Measurements from ENCODE around the gene NR1D1.

NR1D1 gene

DNA sequence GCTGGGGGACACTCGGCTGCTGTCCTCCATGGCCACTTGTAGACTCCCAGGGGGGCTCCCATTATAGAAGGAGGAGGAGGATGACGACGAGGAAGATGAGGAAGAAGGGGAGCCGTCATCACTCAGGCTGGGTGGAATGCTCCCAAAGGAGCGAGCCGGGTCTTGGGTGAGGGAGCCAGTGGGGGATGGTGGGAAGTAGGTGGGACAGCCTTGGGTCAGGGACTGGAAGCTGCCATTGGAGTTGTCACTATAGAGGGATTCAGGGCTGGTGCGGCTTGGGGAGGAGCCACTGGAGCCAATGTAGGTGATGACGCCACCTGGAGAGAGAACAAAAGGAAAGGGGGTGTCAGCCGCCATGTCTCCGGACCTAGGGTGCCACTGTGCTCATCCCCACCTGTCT, 3.3 kb downstream of the NR1D1 start:
- DNase-seq (ENCODE audit: low spot score) = no peak

DNA sequence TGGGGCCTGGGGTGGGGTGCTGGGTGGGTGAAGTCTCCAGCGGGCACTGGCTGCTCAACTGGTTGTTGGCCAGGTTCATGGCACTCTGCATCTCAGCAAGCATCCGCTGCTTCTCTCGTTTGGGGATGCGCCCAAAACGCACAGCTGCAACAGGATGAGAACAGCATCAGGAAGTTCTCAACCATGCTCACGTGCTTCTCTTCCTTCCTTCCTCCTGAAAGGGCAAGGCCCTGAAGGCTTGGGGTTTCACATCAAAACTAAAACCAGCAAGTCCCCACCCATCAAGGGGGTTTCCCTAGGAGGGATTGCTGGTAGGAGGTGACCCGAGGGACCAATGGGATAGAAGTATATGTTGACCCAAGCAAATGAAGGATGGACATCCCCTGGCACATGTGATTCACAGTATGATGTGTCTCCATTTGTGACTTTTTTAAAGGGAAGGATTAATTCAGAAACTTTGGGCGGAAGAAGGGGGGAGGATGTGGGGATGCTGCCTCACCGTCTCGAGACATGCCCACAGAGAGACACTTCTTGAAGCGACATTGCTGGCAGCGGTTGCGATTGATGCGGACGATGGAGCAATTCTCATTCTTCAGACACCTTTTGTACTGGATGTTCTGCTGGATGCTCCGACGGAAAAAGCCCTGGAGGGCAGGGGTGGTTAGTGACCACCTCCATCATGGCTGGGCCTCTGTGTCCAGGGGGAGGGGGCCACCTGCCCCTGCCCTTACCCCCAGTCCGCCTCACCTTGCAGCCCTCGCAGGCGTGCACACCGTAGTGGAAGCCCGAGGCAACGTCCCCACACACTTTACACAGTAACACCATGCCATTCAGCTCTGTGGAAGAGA, 4.2 kb downstream of the NR1D1 start:
- no peak for DNase-seq (ENCODE audit: low spot score)

DNA sequence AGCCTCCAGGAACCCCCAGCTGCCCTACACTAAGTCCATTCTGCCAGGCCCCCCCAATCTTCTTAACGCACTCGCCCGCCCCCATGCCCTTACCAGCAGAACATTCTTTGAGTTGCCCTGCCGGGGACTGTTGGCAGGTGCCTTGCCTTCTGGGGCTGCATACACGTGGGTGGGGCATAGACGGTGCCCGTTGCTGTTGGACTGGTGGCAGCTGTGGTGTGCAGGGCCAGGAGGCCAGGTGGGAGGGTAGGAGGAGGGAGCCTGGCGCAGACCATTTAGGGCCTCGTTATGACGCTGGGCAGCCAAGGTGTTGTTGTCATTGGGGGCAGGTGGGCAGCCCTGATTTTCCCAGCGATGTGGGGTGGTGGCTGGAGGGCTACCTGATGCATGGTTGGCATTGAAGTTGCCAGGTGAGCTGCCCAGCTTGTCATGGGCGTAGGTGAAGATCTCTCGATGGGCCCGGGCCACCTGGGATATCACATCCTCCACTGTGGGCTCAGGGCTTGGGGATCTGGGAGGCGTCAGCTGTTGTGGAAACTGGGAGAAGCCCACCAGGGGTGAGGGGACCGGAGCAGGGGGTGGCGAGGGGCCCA, 4.9 kb downstream of the NR1D1 start:
- DNase-seq (ENCODE audit: low spot score) = no peak

DNA sequence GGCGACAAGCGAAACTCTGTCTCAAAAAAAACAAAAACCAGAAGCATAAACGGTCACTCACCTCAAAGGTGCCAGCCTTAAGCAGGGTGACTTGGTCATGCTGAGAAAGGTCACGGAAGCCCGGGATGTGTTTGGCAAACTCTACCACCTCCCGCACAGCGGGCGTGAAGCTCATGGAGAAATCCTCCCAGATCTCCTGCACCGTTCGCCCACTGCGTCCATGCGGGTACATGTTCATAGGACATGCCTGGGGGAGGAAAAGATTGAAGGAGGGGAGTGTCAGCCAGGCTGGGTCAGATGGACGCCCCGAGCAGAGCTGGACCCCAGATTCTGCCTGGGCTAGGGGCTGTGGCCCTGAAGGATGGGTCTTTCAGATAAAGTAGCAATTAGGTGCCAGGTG, 5.5 kb downstream of the NR1D1 start:
- DNase-seq (ENCODE audit: low spot score) = no peak

DNA sequence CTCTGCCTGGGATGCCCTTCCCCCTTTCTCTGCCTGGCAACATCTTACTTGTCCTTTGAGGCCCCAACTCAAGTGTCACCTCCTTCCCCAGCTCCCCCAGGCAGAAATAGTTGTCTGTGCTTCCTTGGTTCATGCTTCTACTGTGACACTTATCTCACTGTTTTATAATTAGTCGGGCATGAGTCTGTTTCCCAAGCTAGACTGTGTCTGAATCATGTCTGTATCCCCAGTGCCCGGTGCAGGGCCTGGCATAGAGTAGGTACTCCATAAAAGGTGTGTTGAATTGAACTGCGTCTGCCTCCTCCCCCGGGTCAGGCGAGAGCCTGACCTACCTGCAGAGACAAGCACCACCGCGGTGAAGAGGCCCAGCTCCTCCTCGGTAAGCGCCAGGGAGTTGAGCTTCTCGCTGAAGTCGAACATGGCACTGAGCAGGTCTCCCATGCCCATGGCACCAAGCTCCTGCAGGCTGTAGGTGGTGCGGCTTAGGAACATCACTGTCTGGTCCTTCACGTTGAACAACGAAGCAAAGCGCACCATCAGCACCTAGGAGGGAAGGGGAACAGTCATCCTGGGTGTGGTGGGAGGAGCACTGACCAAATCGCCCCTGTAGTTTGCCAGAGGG, 6.7 kb downstream of the NR1D1 start:
- peak; percentile 27 for DNase-seq (ENCODE audit: low spot score)

DNA sequence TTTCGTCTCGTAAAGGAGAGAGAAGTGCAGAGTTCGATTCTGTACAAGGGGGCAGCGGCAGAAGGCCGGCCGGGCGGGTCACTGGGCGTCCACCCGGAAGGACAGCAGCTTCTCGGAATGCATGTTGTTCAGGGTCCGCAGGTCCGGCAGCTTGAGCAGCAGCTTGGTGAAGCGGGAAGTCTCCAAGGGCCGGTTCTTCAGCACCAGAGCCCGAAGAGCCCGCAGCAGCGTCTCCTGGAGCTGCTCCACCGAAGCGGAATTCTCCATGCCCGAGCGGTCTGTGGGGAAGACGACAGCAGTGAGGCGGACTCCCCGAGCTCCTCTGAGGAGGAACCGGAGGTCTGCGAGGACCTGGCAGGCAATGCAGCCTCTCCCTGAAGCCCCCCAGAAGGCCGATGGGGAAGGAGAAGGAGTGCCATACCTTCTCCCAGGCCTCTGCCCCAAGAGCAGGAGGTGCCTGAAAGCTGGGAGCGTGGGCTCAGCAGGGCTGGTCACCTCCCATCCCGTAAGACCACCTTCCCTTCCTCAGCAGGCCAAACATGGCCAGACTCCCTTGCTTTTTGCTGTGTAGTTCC, 7.3 kb downstream of the NR1D1 start:
- DNase-seq (ENCODE audit: low spot score) = peak; percentile 22

DNA sequence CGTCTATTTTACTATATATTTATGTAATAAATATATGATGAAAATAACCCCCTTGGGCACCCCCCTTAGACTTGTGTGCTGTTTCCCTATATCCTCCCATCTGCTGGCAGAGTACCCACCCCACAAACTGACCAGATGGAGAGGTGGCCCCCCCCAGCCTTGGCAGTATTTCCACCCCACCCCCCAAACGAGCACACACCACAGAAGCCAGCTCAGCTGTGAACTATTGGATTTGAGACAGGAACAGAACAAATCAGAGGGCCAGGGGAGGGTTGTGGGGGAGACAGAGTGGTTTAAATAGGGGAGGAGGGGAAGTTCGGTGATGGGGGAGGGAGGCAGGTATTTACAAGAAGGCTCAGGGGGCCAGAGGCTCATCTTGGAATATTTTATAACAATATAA, 7.8 kb downstream of the NR1D1 start:
- peak; percentile 47 for DNase-seq (ENCODE audit: low spot score)

DNA sequence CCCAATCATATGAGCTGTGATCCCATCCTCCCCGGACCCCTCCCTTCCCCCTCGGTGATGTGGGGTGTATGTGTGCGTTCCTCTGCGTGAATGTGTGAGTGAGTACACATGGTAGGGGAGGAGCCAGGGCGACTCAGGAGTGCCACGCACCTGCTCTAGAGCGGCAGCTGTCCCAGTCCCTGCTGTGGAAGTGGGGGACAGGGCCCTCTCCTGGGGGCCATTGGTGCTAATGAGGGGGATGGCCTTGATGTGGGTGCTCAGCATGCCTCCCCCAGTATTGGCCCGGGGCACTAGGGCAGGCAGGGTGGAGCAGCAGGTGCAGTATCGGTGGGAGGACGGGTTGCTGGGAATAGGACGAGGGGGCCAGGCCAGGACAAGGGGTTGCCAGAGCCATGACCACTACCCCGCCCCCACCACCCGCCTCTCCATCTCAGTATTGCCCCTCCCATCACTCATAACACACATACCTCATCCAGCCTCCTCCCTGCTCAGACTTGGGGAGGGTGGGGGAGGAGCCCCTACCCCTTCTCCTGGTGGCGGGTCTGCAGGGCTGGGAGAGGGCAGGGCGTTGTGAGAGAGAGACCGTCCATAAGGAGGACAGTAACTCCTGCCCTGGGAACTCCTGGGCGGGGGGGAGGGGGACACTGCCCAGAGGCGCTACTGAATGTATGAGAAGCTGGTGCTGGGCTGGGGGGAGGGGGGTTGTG, 8.5 kb downstream of the NR1D1 start:
- DNase-seq (ENCODE audit: low spot score) = no peak

DNA sequence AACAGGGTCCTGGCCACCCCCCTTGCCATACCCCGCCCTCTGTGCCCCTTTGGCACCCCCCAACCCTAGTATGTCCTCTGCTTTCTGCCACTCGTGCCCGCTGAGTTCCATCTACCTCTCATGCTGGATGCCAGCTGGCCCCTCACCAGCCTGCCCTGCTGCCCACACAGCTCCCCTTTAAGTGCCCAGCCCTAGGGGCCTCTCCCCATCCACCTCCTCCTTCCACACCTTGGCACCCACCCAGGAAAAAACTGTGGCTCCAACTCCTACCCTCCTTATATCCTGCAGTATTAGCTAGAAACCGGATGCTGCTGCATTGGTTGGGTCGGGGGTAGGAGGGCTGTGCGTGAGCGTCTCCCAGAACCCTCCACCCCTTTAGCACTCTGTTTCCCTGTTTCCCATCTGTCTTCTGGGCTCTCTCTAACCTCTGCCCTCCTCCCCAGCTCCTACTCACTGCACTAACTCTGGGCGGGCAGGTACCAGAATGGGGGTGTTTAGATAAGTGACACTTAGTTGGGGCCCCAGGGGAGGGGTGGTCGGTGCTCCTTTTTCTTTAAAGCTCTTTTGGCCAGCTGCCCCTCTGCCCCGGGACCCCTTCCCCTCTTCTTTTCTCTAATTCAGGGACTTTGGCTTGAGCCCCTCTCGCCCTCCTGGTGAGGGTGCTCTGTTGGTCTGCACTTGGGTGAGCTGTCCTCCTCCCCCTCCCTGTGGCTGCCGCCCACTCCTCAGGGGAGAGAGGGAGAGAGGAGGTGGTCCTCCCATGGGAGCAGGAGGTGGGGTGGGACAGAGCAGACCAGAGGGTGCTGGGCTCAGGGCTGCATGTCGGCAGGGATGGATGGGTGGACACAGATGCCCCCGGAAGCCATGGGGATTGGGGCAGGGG, 9.9 kb downstream of the NR1D1 start:
- no peak for DNase-seq (ENCODE audit: low spot score)

DNA sequence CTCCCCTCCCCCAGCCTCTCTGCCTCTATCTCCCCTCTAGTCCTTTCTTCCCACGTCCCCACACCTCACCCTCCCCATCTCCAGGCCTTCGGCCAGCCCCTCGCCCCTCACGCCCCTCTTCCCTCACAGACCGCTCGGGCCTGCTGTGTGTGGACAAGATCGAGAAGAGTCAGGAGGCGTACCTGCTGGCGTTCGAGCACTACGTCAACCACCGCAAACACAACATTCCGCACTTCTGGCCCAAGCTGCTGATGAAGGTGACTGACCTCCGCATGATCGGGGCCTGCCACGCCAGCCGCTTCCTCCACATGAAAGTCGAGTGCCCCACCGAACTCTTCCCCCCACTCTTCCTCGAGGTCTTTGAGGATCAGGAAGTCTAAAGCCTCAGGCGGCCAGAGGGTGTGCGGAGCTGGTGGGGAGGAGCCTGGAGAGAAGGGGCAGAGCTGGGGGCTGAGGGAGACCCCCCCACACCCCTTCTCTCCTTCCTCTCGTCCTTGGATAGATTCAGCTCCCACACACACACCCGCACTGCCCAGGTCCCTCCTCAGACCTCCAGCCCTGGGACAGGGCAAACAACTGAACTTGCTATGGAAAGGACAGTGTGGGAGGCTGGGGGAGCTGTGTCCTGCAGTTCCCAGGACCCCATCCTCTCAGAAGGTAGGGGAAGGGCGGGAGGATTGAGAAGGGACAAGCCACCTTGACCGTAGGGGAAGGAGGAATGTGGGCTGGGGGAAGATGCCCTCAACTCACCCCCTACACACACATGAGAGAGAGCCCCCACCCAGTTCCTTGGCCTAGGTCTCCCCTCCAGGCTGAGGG, 11.1 kb downstream of the NR1D1 start:
- DNase-seq (ENCODE audit: low spot score) = no peak

DNA sequence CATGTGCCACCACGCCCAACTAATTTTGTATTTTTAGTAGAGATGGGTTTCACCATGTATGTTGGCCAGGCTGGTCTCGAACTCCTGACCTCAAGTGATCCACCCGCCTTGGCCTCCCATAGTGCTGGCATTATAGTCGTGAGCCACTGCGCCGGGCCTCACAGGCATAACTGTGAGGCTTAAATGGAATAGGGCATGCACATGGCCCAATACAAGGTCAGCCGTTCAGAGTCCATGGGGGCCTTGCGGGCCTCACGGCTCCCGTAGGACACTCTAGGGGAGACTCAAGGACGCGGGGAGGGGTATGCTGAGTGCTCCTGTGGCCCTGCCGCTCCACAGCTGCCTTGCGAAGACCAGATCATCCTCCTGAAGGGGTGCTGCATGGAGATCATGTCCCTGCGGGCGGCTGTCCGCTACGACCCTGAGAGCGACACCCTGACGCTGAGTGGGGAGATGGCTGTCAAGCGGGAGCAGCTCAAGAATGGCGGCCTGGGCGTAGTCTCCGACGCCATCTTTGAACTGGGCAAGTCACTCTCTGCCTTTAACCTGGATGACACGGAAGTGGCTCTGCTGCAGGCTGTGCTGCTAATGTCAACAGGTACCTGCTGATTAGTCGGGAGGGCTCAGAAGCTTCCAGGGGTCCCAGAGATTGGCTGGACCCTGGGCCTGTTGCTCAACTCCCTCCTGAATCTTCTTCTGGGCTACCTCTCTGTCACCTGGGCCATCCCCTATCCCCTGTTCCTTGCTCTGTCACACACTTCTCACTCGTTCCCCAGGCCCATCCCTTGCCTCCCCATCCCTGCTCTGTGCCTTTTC, 12.3 kb downstream of the NR1D1 start:
- no peak for DNase-seq (ENCODE audit: low spot score)

DNA sequence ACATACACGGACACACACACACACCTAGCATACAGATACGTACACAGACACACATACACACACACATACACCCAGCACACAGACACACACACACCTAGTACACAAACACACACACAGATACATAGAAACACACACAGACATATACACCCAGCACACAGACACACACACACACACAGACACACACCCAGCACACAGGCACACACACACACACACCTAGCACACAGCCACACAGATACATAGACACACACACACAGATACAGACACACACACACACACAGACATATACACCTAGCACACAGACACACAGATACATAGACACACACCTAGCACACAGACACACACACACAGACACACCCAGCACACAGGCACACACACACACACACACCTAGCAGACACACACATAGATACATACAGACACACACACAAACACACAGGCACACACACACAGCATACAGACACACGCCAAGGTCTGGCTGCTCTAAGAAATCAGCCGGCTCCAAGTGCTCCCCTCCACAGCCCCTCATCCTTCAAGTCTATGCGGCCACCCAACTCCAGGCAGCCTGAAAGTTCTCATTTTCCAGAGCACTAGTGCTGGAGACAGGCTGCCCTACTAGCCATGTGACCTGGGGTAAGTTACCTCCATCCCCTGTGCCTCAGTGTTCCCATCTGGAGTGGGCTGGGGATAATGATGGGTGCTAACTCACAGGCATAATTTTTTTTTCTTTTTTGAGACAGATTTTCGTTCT, 13.2 kb downstream of the NR1D1 start:
- DNase-seq (ENCODE audit: low spot score) = no peak

DNA sequence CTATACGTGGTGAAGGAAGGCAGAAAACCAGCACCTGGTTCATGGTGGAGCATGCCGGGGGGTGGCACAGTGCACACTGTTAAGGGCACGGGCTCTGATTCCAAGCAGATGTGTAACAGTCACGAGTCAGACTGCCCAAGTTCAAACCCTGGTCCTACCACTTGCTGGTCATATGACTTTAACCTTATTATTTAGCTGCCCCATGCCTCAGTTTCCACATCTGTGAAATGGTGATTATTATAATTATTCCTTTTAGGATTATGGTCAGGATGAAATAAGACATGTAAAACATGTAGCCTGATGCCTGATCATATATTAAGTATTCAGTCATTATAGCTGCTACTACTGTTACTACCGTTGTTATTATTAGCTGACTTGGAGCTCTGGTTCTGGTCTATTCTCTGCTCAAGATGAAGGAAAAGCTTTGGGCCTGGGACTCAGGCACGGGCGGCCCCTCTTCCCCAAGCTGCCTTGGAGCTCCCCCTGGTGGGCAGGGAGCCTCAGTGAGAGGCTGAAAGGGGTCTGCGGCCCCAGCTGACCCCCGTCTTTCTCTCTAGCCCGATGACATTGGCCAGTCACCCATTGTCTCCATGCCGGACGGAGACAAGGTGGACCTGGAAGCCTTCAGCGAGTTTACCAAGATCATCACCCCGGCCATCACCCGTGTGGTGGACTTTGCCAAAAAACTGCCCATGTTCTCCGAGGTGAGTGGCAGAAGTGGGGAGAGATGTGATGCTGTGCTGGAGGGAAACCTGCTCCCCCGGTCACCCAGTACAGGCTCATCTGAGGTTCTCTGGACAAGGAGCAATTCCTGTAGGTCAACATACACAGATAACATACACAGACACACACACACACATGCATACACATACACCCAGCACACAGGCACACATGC, 14.0 kb downstream of the NR1D1 start:
- DNase-seq (ENCODE audit: low spot score) = peak; percentile 75

DNA sequence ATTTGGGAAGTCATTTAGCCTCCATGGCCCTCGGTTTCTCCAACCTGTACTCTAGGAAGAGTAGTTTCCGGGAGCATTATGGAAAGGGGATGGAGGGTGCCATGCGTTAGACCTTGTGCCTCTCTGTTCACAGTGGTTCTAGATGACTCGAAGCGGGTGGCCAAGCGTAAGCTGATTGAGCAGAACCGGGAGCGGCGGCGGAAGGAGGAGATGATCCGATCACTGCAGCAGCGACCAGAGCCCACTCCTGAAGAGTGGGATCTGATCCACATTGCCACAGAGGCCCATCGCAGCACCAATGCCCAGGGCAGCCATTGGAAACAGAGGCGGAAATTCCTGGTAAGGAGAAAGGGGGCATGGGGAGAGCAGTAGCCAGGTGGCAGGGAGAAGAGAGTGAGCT, 15.9 kb downstream of the NR1D1 start:
- no peak for DNase-seq (ENCODE audit: low spot score)

DNA sequence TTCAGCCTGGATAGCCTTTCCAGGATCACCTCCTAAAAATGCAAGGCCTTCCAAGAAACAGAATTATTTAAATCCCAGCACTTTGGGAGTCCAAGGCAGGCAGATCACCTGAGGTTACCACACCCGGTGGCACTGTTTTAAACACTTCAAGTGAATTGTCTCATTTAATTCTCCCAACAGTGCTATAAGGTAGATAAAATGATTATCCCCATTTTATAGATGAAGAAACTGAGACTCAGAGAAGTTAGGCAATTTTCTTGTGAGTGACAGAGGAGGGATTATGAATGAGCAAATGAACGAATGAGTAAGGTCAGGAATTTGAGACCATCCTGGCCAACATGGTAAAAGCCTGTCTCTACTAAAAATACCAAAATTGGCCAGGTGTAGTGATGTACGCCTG, 20.8 kb downstream of the NR1D1 start:
- DNase-seq (ENCODE audit: low spot score) = no peak

DNA sequence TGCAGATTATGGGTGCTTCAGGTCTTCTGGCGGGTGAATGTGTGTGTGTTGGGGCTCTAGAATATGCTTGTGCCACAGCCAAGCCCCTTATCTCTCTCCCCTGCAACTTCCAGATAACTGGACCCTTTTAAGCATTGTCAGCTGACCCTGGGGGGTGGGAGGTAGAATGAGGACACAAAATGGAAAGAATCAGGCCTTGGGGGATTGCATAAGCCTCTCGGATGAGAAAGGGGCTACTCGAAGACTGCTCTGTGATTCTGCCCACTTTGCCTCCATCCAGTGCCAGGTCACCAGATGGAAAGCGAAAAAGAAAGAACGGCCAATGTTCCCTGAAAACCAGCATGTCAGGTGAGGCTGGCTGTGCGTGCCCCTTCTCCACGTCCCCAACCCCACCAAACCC, 23.8 kb downstream of the NR1D1 start:
- DNase-seq (ENCODE audit: low spot score) = no peak

DNA sequence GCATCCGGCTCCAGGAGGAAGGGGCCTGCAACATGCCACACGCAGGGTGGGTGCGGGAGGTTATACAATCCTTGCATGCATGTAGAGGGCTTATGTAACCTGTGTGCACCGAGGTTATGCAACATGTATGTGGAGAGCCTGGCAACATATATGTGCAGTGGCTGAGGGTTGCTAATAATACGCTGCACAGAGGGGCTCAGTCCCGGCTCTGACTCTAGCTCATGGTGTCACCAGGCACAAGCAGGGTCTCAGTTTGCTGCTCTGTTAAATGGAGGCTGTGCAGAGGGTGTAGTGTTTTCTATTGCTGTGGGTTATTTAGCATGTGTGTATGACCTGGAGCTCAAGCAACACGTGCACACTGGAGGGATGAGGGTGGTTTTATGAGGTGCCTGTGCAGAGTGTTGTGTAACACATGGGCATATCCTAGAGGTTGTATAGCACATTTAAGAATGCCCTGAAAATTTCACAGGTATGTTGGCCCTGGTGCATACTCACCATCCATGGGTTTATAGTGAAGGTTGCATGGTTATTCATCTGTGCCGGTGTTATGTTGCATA, 24.4 kb downstream of the NR1D1 start:
- DNase-seq (ENCODE audit: low spot score) = no peak
